GM19467 (cell line): ENCODE measurements around the gene TPCN1.

ENCODE experiments used
- ATAC-seq: cut with Tn5 transposase; IDR thresholded peaks from one replicate; pipeline ENCODE4 v1.9.1; 2021; ENCODE audit warnings: mild to moderate bottlenecking, moderate library complexity; ENCODE audit not compliant: unreplicated experiment

The TPCN1 gene

DNA sequence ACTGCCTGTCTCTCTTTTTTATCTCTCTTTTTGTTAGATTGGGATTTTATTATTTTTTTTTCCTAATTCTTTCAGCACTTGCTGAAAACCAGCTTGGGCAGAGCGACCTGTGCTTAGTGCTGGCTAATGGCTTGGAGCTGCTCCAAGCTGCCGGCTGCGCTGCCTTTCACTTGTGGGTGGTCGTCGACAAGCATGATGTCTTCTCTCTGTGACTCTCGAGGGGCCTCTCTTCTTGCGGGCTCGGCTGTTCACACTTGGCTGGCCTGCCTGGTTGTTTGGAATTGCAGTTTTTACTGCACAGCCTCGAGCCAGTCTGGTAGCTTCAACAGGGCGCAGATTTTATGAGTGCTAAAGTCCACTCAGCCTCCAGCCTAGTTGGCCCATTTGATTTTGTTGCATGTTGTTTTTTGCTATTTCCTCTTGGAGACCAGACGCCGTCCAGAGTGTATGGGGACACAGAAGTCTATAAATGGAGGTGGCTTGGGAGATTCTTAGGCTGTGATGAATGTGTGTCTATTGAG lies 18.6 kb downstream of the TPCN1 start:
- no peak for ATAC-seq

DNA sequence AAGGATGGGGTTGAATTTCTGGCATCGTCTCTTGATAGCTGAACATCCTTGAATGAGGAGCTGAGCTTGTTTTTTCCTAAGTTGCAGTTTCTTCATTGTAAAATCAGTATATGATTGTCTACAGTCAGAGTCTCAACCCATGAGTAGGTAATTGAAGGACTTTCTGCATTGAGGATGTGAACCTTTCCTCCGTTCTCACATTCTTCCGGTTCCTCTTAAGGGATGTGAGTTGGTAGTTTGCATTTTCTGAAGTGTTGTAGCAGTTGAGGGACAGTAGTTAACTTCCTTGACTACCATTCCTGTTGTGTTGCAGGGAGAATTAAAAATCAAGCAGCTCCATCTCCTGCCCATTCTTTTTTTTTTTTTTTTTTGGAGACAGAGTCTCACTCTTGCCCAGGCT lies 19.1 kb downstream of the TPCN1 start:
- ATAC-seq, result no peak

- no peak for ATAC-seq
Measured at GRCh38 chr12:113241191-113242025, 20.1 kb downstream of the TPCN1 start.

GRCh38 chr12:113242026-113242418 lies 20.8 kb downstream of the TPCN1 start:
- no peak for ATAC-seq

DNA sequence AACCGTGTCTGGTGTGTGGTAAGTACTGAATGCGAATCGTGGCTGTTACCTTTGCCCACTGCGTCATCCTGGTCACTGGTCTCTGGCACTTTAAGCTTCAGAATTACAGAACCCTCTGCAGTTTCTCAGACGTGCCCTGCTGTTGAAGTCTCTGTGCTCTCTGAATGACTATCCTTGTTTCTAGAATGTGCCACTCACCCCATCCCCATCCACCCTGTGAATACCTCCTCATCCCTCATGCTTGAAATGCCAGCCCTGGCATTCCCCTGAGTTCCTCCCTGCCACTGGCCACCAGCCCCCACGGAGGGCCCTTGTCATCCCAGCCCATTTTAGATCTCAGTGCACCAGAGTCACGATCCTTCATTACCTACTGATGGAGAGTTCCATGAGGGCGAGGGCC lies 21.3 kb downstream of the TPCN1 start:
- ATAC-seq, result no peak

DNA sequence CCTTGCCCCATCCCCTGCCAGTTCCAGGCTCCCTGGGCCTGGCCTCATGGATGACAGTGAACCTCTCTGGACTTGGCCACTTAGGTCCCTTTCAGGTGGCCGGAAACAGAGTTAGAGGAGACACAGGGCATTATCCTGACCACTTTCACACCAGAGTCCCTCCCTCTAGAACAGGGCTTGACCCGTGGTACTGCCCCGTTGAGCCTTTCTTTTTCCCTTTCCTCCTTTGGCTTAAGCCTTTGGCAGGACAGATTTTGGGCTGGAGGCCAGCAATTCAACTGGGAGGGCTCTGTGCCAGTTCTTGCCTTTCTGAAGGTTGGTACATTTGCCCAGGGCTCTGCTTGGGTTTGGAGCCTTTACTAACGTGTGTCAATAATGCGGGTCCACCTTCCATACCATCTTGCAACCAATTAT lies 22.8 kb downstream of the TPCN1 start:
- no peak for ATAC-seq

GRCh38 chr12:113244478-113244958 lies 23.3 kb downstream of the TPCN1 start:
- no peak for ATAC-seq

- no peak for ATAC-seq
Measured at GRCh38 chr12:113245695-113246477, 24.6 kb downstream of the TPCN1 start.

DNA sequence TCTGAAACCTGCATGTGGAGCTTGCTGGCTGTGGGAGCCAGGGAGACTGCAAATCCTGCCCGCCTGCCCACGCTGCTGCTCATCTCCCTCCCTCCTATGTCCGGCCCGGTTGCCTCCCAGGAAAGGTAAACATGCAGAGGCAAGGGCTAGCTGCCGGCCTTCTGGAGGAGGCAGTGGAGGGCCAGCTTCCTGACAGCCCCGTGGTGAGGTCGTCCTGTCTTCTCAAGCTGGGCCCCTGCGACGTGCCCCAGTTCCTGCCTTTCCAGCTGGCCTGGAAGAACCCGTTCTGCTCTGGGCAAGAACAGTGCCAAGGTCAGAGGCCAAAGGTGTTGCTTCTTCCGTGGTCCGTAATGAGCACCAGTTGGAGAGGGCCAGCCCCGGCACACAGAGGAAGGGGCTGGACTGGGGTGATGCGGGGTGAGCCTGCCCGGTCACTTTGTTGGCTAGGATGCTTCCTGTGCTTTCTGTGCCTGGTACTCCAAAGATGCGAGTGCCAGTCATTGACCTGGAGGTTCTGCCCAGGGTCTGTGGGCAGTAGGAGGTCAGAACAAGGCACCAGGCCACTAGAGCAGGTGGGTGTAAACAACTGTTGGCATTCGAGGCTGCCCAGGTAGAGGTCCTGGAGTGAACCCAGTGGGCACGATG lies 25.3 kb downstream of the TPCN1 start:
- ATAC-seq, result no peak

- no peak for ATAC-seq
Measured at GRCh38 chr12:113247123-113248050, 26.1 kb downstream of the TPCN1 start.

DNA sequence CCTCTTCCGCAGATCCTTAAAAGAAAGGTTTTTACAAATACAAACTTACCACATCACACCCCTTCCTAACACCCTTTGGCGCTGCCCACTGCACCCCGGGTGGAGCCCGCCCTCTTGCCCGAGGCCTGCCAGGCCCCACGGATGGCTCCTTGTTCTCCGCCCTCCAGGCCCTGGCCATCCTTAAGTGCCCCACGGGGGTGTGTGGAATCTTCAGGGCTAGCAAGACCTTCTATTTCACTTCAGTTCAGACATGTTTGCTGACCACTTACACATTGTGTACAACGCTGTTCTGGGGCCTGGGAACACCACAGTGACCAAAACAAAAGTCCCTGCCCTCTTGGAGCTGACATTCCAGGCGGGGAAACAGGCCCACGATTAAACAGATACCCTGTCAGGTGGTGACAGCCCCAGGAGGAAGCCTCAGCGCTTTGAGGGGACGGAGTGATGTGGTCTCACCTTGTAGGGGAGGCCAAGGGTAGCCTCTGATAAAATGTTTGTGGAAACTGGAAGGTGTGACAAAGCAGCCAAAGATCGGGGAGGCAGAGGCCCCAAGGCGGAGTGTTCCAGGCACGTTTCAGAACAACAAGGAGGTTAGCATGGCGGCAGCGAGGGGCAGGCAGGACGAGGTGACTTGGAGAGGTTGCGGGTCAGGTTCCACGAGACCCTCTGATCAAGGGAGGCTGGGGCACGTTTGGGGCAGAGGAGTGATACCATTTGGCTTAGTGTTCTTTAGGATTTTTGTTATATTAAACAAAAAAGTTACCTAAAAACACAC lies 27.0 kb downstream of the TPCN1 start:
- no peak for ATAC-seq

DNA sequence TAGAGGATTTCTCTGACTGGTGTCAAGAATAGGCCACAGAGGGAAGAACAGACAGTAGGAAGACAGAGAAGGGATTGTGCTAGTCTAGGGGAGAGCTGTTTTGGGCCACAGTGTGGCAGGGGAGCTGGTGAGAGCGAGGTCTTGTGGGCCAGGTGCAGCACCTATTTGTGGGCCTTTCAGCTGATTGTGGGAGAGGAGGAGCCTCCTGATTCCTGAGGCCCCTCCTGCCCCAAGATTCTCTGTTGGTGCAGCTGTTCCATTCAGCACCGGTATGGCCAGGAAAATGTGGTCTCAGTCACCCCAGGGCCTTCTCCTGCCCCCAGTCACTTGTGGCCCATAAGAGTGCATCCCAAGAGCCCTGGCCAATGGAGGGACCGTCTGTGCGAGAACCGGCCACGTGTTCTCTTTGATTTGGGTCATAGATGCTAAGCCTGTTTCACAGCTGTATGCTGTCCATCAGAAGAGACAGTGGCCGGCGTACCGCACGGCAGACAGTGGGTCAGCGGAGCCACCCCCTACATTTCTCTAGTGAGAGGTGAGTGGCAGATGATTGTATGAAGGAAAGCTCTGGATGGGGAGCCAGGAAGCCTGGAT lies 27.7 kb downstream of the TPCN1 start:
- ATAC-seq, result no peak

- no peak for ATAC-seq
Measured at GRCh38 chr12:113249546-113249945, 28.3 kb downstream of the TPCN1 start.

GRCh38 chr12:113250045-113250444 lies 28.8 kb downstream of the TPCN1 start:
- ATAC-seq, result no peak

DNA sequence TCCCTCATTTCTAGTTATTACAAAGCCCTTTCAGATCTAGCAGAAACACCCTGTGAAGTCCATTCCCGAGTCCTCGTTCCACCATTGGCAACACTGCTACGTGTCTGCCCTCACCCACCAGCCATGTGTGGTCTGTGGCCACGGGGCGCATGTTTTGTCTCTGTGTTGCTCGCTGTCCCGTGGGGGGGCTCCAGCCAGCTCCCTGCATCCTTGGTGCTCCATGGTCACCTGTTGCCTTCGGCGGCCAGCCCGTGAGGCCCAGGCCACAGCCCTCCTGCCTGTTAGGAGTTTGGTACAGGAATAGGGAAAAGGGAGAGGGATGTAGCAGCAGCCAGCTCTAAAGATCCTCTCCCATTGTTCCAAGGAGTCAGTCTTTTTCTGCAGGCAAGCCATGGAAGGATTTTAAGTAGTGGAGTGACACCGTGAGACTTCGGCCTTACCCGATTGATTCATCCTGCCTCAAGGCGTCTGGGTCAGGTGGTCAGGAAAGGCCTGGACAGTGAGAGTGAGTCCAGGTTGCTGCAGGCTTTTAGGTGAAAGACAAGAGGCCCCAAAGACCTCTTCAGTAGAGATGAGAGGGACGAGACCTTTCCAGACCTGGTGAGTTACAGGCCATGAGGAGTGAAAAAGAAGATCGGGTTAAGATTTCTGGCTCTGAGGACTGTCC lies 30.3 kb downstream of the TPCN1 start:
- ATAC-seq, result no peak

- ATAC-seq, result no peak
Measured at GRCh38 chr12:113252494-113252893, 31.2 kb downstream of the TPCN1 start.

- ATAC-seq, result no peak
Measured at GRCh38 chr12:113253532-113254285, 32.4 kb downstream of the TPCN1 start.

- ATAC-seq, result no peak
Measured at GRCh38 chr12:113254298-113254697, 33.0 kb downstream of the TPCN1 start.
